NCI-H128 (cell line): ENCODE data around the gene PHOX2B.
"Not testable (repeated sequence)": the region's sequence is repeated elsewhere in the genome, so short reads cannot be mapped to it uniquely, and the experiment has no call there.

Source experiments
- DNase-seq: peaks from one replicate; lab custom pipeline; 2025; ENCODE audit not compliant: unreplicated experiment; lab: John Stamatoyannopoulos, UW

Gene PHOX2B

DNA sequence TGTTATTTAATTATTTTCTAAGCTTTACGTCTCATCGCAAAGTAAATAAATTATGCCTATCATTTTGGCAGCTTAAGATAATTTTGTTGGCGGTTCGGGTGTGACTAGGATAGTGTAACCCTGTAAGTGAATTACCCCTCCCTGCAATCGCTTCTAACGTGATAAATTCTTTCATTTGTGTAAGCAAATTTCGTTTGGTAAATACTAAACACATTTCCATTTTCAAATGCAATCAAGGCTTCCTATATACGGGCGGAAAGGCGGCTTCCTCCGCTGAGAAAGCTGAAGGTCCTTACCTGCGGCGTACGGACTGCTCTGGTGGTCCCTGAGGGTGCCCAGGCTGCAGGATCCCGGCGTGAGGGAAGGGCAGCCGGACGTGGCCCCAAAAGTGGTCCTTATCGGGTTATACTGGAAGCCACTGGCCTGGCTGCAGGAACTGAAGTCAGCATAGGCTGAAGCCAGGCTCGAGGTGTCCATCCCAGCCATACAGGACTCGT is 403 bp downstream of the PHOX2B start:
- DNase-seq = no peak

DNA sequence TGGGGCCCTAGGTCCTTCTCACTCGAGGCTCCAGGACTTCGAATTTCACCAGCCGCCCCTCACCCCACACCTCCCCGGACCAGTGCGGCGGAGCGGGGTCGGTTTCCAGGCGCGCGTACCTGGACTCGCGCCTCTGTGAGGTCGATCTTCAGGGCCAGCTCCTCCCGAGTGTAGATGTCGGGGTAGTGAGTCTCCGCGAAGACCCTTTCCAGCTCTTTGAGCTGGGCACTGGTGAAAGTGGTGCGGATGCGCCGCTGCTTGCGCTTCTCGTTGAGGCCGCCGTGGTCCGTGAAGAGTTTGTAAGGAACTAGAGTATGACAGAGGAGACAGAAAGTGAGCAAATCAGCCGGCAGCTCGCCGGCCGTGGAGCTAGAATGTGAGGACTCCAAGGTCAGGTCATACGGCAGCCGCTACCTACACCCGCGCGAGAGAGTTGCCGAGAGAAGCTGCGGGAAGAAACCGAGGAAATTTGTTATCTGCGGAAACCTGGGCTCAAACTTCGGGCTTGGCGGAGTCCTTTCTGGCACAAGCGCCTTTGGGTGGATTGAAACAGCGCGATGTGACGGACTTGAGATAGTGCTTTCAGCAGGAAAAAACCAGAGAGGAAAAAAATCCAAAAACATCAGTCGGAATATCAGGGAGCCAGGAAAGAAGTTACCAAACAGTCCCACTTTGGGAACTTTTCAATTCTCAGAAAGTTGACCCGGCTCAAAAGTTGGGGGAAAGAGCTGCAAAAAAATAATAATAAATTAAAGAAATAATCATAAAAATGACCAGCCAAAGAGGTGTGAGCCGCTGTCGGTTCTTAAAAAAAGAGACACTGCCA is 1.1 kb downstream of the PHOX2B start:
- no peak for DNase-seq

DNA sequence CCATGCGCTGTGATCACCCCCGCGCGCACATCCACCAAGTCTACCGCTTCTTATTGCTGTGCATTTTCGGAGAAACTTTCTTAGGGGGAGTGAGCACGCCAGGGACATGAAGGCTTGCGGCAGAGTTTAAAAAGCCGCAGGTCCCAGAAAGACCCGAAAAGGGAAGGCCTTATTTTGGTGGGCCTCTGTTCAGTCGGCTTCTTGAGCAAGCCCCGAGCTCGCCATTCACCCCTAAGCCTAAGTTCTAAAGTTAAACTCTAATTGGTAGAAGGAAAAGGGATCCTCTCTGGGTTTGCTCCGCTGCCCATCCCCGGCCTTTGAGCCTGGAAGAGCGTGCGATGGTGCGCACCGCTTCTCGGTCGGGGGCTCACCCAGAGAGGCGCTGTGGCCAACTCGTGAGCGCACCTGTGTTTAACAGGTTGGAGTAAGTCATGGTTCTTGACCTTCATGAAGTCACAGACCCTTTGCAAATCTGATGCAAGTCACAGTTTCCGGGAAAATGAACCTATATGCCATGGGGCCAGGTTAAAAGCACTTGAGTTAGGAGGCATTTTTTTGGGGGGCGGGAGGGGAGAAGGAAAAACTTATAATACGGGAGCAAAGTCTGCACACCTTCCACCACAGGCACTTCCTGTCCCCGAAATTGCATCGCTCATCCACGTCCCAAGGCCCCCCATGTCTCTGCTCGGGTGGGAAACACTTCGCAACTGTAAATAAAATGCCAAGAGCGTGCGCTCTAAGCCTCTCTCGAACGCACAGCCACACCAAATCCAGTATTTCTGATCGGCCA is 1.9 kb downstream of the PHOX2B start:
- no peak for DNase-seq

DNA sequence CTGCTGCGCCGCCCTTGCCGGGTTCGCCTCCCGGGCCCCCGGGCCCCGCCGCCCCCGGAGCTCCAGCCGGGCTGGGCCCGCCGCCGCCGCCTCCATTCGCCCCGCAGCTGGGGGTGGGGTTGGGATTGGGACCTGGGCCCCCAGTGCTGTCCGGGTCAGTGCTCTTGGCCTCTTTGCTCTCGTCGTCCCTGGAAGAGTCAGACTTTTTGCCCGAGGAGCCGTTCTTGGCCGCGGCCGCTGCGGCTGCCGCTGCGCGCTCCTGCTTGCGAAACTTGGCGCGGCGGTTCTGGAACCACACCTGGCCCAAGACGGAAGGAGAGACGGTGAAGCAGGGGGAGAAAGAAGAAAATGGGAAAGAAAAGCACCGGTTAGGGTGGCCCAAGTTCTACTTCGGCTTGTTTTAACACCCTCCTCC is 2.5 kb downstream of the PHOX2B start:
- DNase-seq = no peak

DNA sequence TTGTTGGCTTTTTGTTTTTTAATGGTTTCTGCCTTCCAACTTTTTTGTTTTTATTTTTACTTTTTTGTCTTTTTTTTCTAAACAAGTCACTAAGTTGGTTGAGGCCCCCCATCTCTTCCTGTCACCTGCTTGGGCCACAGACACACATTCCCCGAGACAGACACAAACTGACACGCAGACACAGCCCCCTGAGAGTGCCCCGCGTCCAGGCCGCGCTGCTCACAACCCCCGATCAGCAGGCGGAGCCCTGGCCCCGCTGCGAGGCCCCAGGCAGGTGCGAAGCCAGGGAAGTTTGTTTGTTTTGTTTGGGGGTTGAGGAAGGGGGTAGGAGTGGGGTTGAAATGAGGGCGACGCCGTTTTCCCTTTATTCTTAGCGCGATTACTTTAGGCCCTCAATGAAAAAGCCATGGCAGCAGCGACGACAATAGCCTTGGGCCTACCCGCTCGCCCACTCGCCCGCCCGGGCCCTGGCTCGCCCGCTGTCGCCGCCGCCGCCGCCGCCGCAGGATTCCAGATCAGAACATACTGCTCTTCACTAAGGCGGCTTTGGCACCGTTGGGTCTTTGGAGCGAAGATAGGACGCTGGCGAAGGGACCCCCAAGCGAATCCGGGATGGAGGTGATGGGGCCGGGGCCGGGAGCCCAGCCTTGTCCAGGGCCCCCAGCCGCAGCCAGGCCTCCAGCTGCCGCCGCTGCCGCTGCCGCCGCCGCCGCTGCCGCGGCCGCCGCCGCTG is 3.1 kb downstream of the PHOX2B start:
- no peak for DNase-seq

DNA sequence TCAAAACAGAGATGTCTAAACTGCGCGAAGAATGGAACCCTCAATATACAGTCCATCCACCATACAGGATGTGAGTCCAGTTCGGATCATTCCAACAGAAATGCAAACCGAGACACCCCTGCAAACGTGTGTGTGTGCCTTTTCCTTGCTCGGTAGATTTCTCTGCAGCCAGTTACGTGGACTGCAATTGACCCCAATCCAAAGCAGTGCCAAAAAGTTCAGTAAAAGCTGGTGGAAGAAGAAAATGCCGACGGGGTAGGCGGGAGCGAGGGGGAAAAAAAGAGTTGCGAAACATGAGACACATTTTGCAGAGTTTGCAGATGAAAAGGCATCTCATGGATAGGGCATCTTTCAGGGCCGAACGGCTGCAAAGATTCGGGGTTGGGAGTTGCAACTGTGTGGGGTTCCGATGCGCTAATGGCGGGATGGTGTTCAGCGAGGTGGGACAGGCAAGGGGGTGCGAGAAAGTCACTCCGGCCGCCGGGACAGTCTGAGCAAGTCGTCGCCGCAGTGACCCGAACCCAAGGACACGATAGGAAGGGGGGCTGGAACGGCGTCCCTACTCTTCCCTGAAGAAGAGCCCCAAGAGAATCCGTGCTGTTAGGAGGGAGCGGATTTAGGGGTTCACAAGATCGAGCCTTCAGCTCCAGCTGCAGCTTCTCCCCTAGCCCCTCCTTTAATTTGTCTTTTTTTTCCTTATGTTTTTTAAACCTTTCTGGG is 3.8 kb downstream of the PHOX2B start:
- no peak for DNase-seq

DNA sequence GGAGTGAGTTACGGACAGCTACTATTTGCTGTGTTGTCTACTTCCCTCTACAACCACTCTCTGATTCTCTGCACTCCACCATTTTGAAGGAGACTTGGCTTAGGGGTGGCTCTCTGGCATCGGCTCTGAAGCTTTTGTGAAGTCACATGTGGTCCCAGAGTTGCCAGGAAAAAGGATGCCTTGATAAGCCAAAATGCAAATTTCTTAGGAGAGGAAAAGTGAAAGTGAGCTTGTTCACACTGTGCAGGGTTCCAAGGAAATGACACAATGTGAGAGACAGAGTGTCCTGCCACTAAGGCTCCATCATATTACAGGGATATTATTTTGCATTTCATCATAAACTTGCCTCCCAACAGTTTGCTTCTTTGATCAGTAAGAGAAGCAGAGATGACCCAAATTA is 7.2 kb downstream of the PHOX2B start:
- no peak for DNase-seq

DNA sequence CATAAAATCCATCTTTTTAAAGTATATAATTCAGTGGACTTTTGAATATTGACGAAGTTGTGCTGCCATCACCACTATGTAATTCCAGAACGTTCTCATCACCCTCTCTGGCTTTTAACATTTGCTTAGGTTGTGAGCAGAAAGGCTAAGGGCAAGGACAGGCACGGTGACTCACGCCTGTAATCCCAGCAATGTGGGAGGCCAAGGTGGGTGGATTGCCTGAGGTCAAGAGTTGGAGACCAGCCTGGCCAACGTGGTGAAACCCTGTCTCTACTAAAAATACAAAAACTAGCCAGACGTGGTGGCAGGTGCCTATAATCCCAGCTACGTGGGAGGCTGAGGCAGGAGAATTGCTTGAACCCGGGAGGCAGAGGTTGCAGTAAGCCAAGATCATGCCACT is 11.0 kb downstream of the PHOX2B start:
- not testable (repeated sequence) for DNase-seq

DNA sequence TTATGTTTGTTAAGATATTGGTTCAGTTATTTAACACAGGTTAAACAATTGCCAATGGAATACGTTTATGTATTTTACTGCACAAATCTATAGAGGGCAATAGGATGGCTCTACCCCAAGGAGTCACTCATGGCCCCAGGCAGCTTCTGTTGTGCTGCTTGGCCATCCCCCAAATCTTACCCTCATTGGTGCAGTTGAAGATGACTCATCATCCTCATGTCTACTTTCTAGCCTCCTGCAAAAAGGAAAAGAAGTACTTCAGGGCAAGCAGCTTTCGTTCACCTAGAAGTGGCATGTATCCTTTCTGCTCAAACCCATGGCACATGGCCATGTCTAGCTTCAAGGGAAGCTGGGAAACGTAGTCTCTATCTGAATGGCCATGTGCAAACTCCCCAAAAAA is 14.2 kb downstream of the PHOX2B start:
- DNase-seq = no peak

DNA sequence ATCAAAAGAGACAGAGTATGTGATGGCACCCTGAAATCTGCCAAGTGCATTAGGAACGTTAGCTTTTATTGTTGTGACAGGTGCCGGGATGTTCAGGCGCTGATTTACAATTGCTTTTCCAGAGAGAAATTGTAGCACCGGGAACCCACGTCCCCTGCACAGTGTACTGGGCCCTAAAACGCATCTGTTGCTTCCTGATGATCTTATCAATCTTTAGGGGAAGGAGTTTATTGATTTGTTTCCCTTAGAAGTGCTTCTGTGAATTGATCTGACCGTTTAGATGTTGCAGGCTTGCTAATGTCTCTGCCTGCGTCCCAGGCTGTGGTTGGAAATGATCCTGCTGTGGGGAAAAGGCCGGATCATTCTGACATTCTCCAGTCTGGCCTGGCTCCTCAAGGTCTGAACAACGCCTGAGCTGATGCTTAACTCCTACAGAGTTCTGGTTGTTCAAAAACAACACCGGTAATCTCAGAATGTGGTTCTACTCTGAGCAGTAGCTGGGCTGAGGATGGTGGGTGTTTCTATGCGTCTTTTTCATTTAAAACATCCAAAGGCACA is 16.9 kb downstream of the PHOX2B start:
- DNase-seq = no peak

DNA sequence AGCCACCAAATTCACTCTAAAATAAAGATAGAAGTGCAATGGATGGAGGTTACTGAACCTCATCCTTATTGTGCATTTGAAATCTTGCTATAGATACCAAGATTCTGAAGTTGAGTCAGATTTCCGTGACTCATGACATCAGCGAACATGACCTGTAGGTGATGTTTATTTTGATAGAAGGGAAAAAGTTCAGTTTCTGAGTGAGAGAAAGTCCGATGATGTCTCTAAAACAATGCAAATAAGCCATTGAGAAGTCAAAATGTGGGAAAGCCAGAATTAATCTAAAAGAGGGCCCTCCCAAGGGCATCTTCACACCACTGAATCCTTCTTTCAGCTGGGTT is 20.0 kb downstream of the PHOX2B start:
- no peak for DNase-seq

DNA sequence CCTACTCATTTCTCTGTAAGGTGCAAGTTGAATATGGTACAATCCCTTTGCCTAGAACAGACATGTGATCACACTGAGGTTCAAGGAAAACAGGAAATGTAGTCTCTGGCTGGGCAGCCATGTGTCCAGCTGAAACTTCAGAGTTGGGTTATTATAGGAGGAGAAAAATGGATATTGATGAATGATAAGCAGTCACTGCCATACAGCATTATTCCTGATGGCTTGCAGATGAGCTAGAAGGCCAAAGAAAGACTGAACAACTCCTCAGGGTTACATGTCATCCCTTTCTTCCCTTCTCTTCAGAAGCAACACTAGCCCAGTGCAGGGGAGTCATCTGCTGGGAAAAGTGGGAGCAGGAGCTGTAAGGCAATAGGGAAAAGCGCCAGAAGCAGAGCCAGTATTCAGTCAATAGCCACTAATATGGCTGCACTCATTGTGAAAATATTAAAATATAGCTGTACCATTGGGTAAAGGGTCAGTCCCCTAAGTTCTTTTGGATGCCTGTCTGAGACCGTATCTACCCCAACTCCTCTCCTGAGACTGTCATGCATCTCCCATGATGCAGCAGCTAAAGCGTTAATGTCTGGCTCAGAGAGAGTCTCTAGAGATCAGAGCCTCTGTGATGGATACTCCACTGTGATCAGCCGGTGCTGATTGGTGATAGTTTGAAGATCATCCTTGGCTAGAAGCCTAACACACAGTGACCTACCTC is 20.5 kb downstream of the PHOX2B start:
- DNase-seq = no peak

DNA sequence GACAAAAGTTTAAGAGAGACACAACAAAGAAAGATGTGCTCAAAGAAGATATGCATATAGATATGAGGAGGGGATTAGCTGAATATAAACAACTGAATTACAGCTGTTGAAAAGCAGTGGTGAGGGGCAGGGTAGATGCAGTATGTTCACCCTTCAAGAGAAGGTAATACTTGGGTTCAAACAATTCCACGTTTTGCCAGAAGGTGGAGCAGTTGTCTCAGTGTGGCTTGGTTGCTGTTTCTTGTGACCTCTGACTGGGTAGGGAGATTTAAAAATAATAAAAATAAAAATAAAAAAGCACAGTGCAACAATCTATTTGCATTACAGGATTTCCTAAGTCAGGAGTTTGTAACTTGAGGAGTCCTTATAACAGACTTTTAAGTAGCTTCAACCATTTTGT is 23.3 kb downstream of the PHOX2B start:
- DNase-seq = no peak

DNA sequence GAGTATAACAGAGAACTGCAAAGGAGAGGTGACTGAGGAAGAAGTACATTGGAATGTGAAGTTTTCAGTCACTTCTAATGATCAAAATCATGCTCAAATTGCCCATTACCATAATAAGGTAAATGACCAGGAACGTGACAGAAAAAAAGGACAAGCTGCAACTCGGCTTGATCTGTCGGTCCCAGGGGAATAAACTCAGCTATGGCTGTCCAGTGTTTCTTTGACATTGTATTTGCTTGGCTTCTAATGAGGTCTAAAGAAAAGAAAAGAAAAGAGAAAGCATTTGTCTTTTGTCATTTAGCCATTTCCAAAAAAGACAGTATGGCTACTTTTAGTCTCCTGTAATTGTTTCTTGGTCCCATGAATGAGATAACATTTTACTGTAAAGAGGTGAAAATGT is 25.2 kb downstream of the PHOX2B start:
- no peak for DNase-seq

DNA sequence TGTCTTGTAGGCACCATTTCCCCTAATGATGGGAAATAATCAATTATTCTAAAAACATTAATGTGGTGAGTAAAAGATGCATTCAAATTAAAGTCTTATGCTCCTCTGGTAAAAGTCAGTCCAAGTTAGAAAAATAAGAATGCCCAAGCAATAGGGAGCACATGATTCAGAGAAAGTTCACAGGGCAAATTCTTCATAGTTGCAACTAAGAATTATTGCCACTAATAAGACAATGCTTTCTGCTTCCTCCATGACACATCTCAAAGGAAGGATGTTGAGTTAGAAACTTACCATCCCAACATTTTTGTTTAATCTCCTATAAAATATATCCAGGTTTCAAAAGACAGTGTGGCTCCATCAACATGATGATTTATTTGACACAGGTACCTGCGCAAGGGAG is 26.3 kb downstream of the PHOX2B start:
- DNase-seq = no peak

DNA sequence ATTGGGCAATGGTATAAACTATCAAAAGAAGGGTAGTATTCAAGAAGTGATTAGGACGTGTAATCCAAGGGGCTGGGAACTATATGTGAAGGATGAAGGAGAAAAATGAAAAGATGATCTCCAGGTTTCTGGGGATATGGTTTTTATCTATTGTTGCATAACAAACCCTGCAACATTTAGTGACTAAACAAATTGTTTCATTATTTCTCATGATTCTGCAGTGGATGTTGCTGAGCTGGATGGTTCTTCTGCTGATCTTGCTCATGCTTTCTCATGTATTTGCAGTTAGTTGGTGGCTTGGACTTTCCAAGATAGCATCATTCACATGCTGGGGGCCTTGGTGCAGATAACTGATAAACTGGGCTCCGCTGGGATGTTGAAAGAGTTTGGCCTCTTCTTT is 29.1 kb downstream of the PHOX2B start:
- no peak for DNase-seq

DNA sequence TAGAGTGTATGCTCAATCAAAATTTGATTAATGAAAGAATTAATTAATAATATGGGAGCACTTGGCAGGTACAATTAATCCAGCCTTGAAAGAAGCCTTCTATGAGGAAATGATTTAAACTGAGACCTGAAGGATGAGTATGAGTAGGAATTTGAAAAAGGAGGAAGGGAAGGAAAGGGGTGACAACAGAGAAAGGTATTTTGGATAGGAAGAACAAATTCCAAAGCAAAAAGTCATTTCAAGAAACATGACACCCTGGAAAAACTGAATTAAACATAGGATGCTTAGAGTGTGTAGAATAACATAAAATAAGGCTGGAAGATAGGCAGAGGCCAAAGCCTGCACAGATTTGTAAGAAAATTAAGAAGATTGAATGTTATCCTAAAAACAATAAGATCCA is 29.6 kb downstream of the PHOX2B start:
- no peak for DNase-seq

DNA sequence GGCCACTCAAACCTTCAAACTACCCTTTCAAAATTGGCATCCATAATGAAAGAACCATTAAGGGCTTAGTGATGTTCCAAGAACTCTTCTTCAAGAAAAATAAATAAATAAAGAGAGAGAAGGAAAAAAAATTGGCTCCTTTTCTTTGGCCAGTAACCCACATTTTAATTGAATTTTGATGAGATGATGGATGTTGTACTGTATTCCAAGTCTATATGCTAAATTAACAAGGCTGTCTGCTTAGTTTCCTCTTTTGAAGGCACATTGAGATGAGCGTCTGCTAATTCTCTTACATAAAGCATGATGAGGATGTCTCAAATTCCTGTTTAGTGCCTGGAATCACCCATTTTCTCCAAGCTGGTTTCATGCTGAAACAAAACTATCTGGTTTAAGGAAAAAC is 33.4 kb downstream of the PHOX2B start:
- no peak for DNase-seq

DNA sequence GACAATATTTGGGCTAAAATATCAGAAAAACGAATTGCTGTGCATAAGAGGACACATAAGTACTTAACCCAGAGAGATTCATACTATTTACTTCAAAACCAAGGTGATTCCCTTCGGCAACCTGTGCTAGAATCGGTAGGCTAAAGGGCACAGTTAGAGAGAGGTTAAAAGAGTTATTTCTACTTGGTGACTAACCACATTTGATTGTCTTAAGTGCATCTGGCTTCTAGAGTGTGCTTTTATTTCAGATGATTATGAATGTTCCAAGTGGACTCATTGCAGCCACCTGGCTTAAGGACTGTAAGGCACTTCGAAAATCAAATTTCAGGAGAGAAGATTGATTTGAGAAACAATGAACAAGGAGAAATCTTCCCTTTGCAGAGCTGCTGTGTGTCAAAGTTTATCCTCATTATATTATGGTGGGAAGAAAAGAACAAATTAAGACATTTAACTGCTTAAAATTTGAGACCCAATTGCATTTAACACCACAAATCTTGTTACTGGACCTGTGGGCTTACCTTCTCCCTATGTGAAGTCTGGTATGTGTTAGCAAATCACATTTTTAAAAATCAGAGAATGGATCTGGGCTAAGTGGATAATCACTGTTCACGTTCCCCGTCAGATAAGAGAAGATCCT is 34.0 kb downstream of the PHOX2B start:
- DNase-seq = no peak

DNA sequence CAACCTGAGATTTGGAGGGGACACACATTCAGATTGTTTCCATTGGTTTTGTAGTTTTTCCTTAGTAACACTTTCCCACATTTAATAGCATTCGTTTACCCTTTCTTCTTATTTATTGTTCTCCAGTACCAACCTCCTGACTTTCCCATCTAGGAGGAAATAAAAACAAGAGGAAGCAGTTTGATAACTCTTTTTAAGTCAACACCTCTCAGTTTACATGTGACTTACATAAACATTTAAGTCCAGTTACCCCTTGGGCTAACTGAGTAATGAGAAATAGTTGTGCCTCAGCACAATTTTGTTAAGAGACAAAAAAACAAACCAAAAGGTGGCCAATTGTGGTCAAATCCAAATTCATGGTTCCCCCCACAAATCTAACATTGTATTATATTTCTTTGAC is 34.8 kb downstream of the PHOX2B start:
- no peak for DNase-seq
